IMR-90 (cell line): ENCODE results near the gene CRYZL1.

Source experiments
- BHLHE40 ChIP-seq: fragments of 150-350 bp; IDR thresholded peaks from 2 replicates; pipeline ENCODE4 v1.6.1; 2016; ENCODE audit warnings: mild to moderate bottlenecking, low read depth, low read length
- CEBPB ChIP-seq: IDR thresholded peaks from 2 replicates; pipeline ENCODE4 v1.6.1; 2012; ENCODE audit warnings: low read depth, low read length, improper control_type of control experiment
- CTCF ChIP-seq: conservative IDR thresholded peaks from 2 replicates; pipeline ENCODE4 v1.5.1; 2012; ENCODE audit warnings: mild to moderate bottlenecking, low read depth, low read length, improper control_type of control experiment
- ELK1 ChIP-seq: fragments of 150-350 bp; IDR thresholded peaks from 2 replicates; pipeline ENCODE4 v1.6.1; 2016; ENCODE audit warnings: low read depth, mild to moderate bottlenecking, low read length, moderate library complexity, borderline replicate concordance
- MAFK ChIP-seq: IDR thresholded peaks from 2 replicates; pipeline ENCODE4 v1.6.1; 2012; ENCODE audit warnings: low read depth, low read length, improper control_type of control experiment
- MXI1 ChIP-seq: IDR thresholded peaks from 2 replicates; pipeline ENCODE4 v1.6.1; 2012; ENCODE audit warnings: low read depth, mild to moderate bottlenecking, low read length, moderate library complexity, borderline replicate concordance
- NFE2L2 ChIP-seq: fragments of 150-350 bp; IDR thresholded peaks from 2 replicates; pipeline ENCODE4 v1.6.1; 2016; ENCODE audit warnings: low read depth, mild to moderate bottlenecking, low read length
- POLR2A ChIP-seq: IDR thresholded peaks from 2 replicates; pipeline ENCODE4 v1.6.1; 2012; ENCODE audit warnings: mild to moderate bottlenecking, low read depth, low read length
- RAD21 ChIP-seq: IDR thresholded peaks from 2 replicates; pipeline ENCODE4 v1.6.1; 2012; ENCODE audit warnings: low read length, improper control_type of control experiment
- RCOR1 ChIP-seq: IDR thresholded peaks from 2 replicates; pipeline ENCODE4 v1.6.1; 2012; ENCODE audit warnings: mild to moderate bottlenecking, low read length, improper control_type of control experiment; ENCODE audit not compliant: insufficient replicate concordance
- RFX5 ChIP-seq: IDR thresholded peaks from 2 replicates; pipeline ENCODE4 v1.8.0; 2012; ENCODE audit warnings: low read depth, mild to moderate bottlenecking, low read length, moderate library complexity
- SMC3 ChIP-seq: fragments of 150-350 bp; IDR thresholded peaks from 2 replicates; pipeline ENCODE4 v1.6.1; 2016; ENCODE audit warnings: low read depth, mild to moderate bottlenecking, antibody characterized with exemption, low read length, moderate library complexity
- USF2 ChIP-seq: fragments of 150-350 bp; IDR thresholded peaks from 2 replicates; pipeline ENCODE4 v1.6.1; 2017; ENCODE audit warnings: mild to moderate bottlenecking, antibody characterized with exemption, low read length, low read depth

- TF ChIP-seq CTCF (no peak), POLR2A (peak; percentile 69), RCOR1 (no peak), NFE2L2 (no peak), BHLHE40 (no peak), SMC3 (no peak), MAFK (no peak), RAD21 (no peak; the same call in 1 of the 2 replicates), ELK1 (no peak), USF2 (peak; percentile 2; the same call in 1 of the 2 replicates), CEBPB (no peak), RFX5 (no peak), MXI1 (no peak)
Measured at GRCh38 chr21:33641352-33642026, at the start of gene CRYZL1.
